ENCODE results near the gene DUSP23. TPM values are rescaled to one million over a fixed set of nuclear protein-coding genes. Genes with fewer than 3 reads are reported as not detected.

The DUSP23 gene
- polyA plus RNA-seq (ENCODE audit: insufficient read length in 10 of 10), result 10 to 100 TPM in 1 of 10 donors, 1 to 10 TPM in 9; 4.2 to 10.6 (median 6.9) TPM
- long read RNA-seq, donor 1, transcript DUSP23-202 (3 exons, 694 nt), result major isoform, 8 of 12 reads
- long read RNA-seq, donor 1, partial matches to known transcripts, result 0 of 12 reads
- long read RNA-seq, donor 1, other reads (novel, unspliced or antisense), result 0 of 12 reads
- long read RNA-seq, donor 2, partial matches to known transcripts, result 0 of 3 reads
- long read RNA-seq, donor 2, other reads (novel, unspliced or antisense), result 0 of 3 reads
- long read RNA-seq, donor 3, result 0 reads
- long read RNA-seq, donor 4, partial matches to known transcripts, result 0 of 7 reads
- long read RNA-seq, donor 4, other reads (novel, unspliced or antisense), result 0 of 7 reads
- long read RNA-seq, donor 5, transcript DUSP23-202 (3 exons, 694 nt), result minor isoform, 5 of 13 reads
- long read RNA-seq, donor 5, transcript DUSP23-201 (2 exons, 756 nt), result major isoform, 8 of 13 reads
- long read RNA-seq, donor 5, partial matches to known transcripts, result 0 of 13 reads
- long read RNA-seq, donor 5, other reads (novel, unspliced or antisense), result 0 of 13 reads
- long read RNA-seq, donor 6, partial matches to known transcripts, result 0 of 4 reads
- long read RNA-seq, donor 6, other reads (novel, unspliced or antisense), result 0 of 4 reads
- long read RNA-seq, donor 7, partial matches to known transcripts, result 0 of 3 reads
- long read RNA-seq, donor 7, other reads (novel, unspliced or antisense), result 0 of 3 reads
- long read RNA-seq, donor 8, transcript DUSP23-202 (3 exons, 694 nt), result major isoform, 7 of 9 reads
- long read RNA-seq, donor 8, partial matches to known transcripts, result 0 of 9 reads
- long read RNA-seq, donor 8, other reads (novel, unspliced or antisense), result 0 of 9 reads
- long read RNA-seq, donor 9, result 0 reads

- DNase-seq, result peak; percentile 98
Measured at GRCh38 chr1:159780583-159781582, at the start of gene DUSP23. Gene DUSP23, plus strand, starts transcription at chr1:159780962. Its CDS starts 139 bp downstream, at chr1:159781101.

DNA sequence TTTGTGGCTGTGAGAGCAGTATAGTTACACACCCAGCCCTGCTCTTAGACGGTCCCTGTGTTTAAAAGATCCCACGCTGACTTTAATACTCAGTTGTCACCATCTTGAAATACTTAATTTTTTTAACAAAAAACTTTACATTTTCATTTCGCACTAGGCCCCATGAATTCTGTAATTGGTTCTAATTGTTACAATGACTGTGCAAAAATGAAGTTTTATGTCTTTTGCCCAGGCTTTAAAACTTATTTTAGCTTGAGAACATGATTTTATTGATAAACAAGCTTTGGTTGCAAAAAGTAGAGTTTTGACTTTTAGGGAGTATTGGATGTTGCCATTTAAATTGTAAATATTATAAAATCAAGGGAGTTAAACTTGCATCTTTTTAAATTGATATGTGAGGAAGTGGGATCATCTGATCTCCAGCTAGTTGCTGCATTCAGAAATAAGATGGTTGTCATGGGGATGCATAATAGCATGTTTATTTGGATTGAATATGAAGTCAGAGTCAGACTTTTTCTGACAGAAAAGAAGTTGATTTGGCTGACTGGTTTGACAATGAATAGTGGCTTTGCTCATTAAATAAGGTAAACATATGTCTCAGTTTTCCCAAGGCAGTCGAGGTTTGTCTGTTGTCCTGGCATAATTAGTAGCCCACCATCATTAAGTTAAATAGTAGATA lies 43.4 kb upstream of the DUSP23 start:
- DNase-seq, result no peak

DNA sequence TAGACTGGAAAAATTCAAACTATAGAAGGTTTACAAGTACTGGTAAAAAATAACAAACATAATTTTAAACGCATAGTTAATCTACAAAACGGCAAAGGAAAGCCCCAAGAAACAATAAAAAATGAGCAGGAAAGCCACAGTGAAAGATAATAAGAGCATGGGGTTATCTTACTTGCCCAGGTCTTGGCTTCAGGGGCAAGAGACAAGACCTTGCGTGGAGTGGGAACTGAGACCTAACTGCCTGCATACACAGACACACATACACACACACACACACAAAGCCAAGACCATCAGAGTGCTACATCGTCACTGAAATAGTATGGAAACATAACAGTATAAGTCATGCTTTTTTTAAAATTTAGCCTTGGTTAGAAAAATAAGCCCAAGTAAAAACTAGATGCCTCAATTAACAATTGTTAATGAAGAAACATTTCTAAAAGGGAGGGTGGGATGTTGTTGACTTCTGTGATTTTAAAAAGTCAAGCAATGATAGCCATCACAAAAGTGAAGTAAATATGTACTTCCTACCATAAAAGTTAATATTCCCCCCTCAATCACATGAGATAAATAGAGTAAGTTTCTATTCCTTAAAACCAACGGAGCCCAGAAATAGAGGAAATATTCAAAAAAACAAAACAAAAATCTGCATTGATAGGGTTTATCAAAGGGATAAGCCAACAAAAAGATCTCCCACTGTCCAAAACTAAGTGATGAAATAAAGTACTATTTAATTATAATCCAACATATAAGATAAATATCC lies 36.9 kb upstream of the DUSP23 start:
- DNase-seq, result no peak

- no peak for DNase-seq
Measured at GRCh38 chr1:159746666-159747065, 34.1 kb upstream of the DUSP23 start.

DNA sequence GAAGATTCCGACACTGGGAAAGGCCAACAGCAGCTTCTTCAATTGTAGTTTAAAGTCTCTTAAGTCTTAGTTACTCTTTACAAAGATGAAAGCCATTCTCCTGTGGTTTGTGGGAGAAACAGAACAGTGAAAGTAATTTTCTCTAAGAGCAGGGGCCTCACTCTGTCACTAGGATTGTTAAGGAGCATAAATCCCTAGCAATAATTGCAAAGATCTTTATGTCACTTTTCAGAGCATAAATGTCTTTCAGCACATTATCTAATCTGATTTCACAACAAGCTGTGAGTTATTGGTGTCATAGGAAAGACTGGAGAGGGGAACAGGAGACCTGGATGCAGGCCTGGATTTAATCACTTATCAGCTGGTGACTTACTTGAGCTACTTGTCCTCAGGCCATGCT lies 32.4 kb upstream of the DUSP23 start:
- DNase-seq, result no peak

DNA sequence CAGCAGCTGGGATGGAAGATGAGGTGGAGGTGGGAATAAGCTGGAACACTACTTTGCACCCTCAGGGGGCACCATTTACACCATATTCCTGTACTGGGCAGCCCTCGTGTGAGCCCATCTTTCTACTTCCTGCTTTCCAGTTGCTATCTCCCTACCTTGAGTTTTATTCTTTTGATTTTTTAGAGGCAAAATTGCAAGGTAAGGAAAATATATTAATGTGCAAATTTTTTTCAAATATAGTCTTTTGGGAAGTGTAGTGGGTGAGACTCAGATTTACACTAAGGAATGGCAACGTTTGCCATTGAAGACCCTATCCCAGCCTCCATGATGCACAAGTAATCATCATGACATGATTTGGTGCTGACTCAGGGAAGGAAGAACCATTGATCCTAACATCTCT lies 31.1 kb upstream of the DUSP23 start:
- DNase-seq, result no peak

GRCh38 chr1:159750621-159751020 lies 30.1 kb upstream of the DUSP23 start:
- no peak for DNase-seq

DNA sequence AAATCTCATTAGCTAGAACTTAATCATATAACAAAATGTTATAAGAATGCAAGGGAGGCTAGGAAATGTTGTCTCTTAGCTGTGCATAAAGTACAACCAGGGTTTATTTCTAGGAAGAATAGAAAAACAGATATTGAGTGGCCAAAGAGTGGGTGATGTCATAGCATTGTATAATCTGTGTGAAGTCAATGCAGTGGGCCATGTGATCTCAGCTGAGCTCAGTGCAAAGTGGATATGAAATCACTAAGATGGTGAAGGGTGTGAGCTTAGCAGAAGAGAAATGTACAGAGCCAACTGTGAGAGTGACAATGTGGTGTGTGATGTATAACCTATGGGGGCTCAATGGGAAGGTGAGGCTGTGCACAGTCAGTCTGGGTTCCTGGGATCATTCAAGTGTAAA lies 29.7 kb upstream of the DUSP23 start:
- DNase-seq, result no peak

DNA sequence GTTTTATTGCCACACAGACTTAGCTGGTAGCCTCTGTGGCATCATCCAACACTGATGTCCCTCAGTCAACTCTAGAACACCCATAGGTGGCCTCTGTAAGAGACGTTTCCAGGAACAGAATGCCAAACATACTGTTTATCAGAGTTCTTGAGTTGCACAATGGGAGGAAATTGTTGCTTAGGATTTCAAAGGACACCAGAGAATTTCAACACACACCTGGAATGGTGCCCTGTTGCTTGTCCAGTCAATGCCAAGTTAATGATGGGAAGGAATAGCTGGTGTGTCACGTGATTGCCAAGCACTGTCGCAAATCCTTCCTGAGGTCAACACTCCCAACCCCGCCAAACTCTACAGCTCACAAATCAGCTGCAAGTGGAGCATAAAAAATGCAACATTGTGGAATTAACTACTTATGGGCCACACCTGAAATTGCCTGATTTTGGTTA lies 28.6 kb upstream of the DUSP23 start:
- DNase-seq, result no peak

DNA sequence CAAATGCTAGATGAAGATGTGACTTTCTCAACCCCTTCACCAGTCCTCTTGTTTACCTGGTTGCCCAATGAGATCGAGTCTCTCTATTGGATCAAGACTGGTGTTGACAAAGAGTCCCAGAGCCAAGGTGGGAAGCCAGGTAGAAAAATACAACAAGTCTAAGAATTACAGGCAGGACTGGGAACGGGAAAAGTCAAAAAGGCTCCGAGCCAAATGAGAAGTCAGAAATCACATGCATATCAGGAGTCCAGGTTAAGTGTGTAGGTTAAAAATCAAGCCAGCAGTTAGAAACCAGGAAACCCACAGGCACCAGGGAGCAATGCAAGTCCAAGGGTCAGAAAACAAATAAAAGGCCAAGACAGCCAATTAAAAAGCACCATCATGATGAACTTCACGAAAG lies 27.4 kb upstream of the DUSP23 start:
- DNase-seq, result no peak

DNA sequence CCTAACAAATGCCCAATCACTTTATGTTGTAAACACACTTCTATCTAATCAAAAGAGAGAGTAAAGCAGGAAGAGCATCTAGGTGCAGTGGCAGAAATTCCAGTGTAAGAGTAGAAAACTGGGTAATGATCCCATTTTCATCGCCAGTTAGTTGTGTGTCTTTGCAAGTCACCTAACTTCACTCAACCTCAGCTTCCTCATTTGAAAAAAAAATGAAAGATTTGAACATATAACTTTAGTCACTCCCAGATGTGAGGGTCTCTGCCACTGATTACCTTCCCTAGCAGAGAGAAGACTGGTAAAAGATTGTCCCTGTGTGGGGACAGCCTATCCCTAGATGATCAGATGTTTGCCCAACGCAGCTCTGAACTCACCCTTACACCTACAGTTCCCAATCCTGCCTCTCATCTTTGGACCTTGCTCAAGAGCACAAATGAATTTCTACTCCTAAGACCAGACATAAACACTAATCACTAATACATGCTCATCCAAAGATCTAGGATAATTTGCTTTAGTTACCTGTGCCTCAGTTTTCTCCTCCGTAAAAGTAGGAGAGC lies 25.2 kb upstream of the DUSP23 start:
- no peak for DNase-seq

- no peak for DNase-seq
Measured at GRCh38 chr1:159756397-159756796, 24.4 kb upstream of the DUSP23 start.

GRCh38 chr1:159763686-159764085 lies 17.1 kb upstream of the DUSP23 start:
- DNase-seq, result no peak

GRCh38 chr1:159765806-159766205 lies 15.0 kb upstream of the DUSP23 start:
- DNase-seq, result no peak

GRCh38 chr1:159771127-159771895 lies 9.5 kb upstream of the DUSP23 start:
- DNase-seq, result no peak

GRCh38 chr1:159774465-159774864 lies 6.3 kb upstream of the DUSP23 start:
- DNase-seq, result no peak

DNA sequence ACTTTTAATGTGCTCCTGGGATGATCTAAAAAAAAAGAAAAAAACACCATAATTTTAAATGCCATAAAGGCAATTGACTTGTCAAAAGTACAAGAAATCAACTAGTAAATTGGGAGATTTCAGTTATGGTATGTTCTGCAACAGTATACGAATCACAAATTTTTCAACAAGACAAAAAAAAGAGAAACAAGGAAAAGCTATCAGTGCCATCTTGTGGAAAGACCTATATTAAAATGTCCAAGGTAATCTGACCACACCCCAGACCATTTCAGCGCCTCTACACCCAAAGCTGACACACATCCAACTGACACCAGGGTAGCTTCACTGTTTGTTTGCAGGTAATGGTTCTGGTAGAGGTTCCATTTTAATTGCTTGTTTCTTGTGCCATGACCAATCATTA lies 5.0 kb upstream of the DUSP23 start:
- no peak for DNase-seq

- DNase-seq, result no peak
Measured at GRCh38 chr1:159778266-159778665, 2.5 kb upstream of the DUSP23 start.

- peak in 1 of 3 donors; percentile 14 for DNase-seq
Measured at GRCh38 chr1:159779403-159779851, 1.3 kb upstream of the DUSP23 start.

Data from muscle of back (tissue), 13 donors.